Activated naive CD4-positive, alpha-beta T cell (primary cell): Measurements from ENCODE around the gene TRAPPC10.
A peak's percentile ranks its signal among the peaks of the same experiment; 100 is the strongest.

ENCODE experiments used
- DNase-seq, 4 experiments: peaks; one replicate each; lab custom pipeline; 2025; lab: John Stamatoyannopoulos, UW

Gene TRAPPC10

GRCh38 chr21:44039828-44040227, 27.7 kb downstream of the TRAPPC10 start:
- no peak for DNase-seq

- no peak for DNase-seq
These were observed 31.5 kb downstream of the TRAPPC10 start for GRCh38 chr21:44043613-44044012.

GRCh38 chr21:44046734-44047133, 34.6 kb downstream of the TRAPPC10 start:
- DNase-seq = no peak

GRCh38 chr21:44047996-44048560, 36.0 kb downstream of the TRAPPC10 start:
- DNase-seq = no peak

- DNase-seq = no peak
These were observed 37.1 kb downstream of the TRAPPC10 start for GRCh38 chr21:44049182-44049581.

- no peak for DNase-seq
These were observed 37.5 kb downstream of the TRAPPC10 start for GRCh38 chr21:44049606-44050005.

- no peak for DNase-seq
These were observed 38.2 kb downstream of the TRAPPC10 start for GRCh38 chr21:44050276-44050675.

- no peak for DNase-seq
These were observed 39.4 kb downstream of the TRAPPC10 start for GRCh38 chr21:44051462-44051941.

- DNase-seq = no peak
These were observed 40.1 kb downstream of the TRAPPC10 start for GRCh38 chr21:44052071-44052829.

- DNase-seq = no peak
These were observed 40.7 kb downstream of the TRAPPC10 start for GRCh38 chr21:44052830-44053226.

GRCh38 chr21:44053567-44053966, 41.5 kb downstream of the TRAPPC10 start:
- DNase-seq = no peak

GRCh38 chr21:44054710-44055109, 42.6 kb downstream of the TRAPPC10 start:
- no peak for DNase-seq

- DNase-seq = no peak
These were observed 44.9 kb downstream of the TRAPPC10 start for GRCh38 chr21:44057055-44057454.

- DNase-seq = no peak
These were observed 46.0 kb downstream of the TRAPPC10 start for GRCh38 chr21:44057960-44058651.

GRCh38 chr21:44058652-44058964, 46.5 kb downstream of the TRAPPC10 start:
- no peak for DNase-seq

- DNase-seq = no peak
These were observed 46.9 kb downstream of the TRAPPC10 start for GRCh38 chr21:44058981-44059380.

GRCh38 chr21:44059710-44060109, 47.6 kb downstream of the TRAPPC10 start:
- DNase-seq = no peak

GRCh38 chr21:44062380-44062779, 50.3 kb downstream of the TRAPPC10 start:
- no peak for DNase-seq

GRCh38 chr21:44063151-44063912, 51.2 kb downstream of the TRAPPC10 start:
- no peak for DNase-seq

- DNase-seq = no peak
These were observed 52.8 kb downstream of the TRAPPC10 start for GRCh38 chr21:44064852-44065403.

GRCh38 chr21:44065428-44065827, 53.3 kb downstream of the TRAPPC10 start:
- DNase-seq = peak in 2 of 4 experiments; percentile 62 to 64

- no peak for DNase-seq
These were observed 54.0 kb downstream of the TRAPPC10 start for GRCh38 chr21:44066116-44066515.
